IPS DF 6.9 (cell line): Measurements from ENCODE around the gene FER1L5.

Experiments used
- DNase-seq: peaks from one replicate; pipeline ENCODE4 v3.0.0-alpha.2; 2013; ENCODE audit warnings: low read depth, low spot score
- H3K27ac ChIP-seq: one replicate; pipeline ENCODE4 v1.5.1; 2013; ENCODE audit warnings: low read length, control low read depth
- H3K27me3 ChIP-seq: 2 replicates; pipeline ENCODE4 v1.6.1; 2013; ENCODE audit warnings: mild to moderate bottlenecking, low read length; ENCODE audit not compliant: control insufficient read depth, insufficient read depth
- H3K36me3 ChIP-seq: 2 replicates; pipeline ENCODE4 v1.6.1; 2013; ENCODE audit warnings: low read length; ENCODE audit not compliant: control insufficient read depth, insufficient read depth
- H3K4me1 ChIP-seq: 2 replicates; pipeline ENCODE4 v1.6.1; 2013; ENCODE audit warnings: low read length; ENCODE audit not compliant: control insufficient read depth, insufficient read depth
- H3K4me3 ChIP-seq: 2 replicates; pipeline ENCODE4 v1.5.1; 2013; ENCODE audit warnings: mild to moderate bottlenecking, low read length
- H3K9me3 ChIP-seq: 2 replicates; pipeline ENCODE4 v1.6.1; 2013; ENCODE audit warnings: low read length, inconsistent platforms; ENCODE audit not compliant: control insufficient read depth, insufficient read depth
- WGBS: extraction: QIAGEN DNeasy Blood & Tissue Kit; methylation state at CpG from one replicate; pipeline ENCODE4 v1.1.7; 2013; ENCODE audit warnings: mixed read lengths, missing lambda C conversion rate; ENCODE audit not compliant: insufficient read length, insufficient coverage; 5-methylcytosine and 5-hydroxymethylcytosine counted together

Gene FER1L5

DNA sequence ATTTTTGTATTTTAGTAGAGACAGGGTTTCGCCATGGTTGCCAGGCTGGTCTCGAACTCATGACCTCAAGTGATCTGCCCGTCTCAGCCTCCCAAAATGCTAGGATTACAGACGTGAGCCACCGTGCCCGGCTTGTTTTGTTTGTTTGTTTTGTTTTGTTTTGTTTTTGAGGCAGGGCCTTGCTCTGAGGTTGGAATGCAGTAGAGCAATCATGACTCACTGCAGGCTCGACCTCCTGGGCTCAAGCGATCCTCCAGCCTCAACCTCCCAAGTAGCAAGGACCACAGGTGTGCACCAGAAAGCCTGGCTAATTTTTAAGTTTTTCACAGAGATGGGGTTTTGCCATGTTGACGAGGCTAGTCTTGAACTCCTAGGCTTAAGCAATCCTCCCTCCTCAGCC lies 109.2 kb downstream of the FER1L5 start:
- no peak overlapping the region for H3K4me3 ChIP-seq
- no peak overlapping the region for H3K27ac ChIP-seq
- H3K9me3 ChIP-seq = no peaks in the 10 kb centered on the region
- H3K4me1 ChIP-seq = no peaks in the 10 kb centered on the region
- no CpG with 5 or more reads among the region's 9 CpGs for WGBS
- H3K36me3 ChIP-seq = no peaks in the 10 kb centered on the region
- H3K27me3 ChIP-seq = no peaks in the 10 kb centered on the region
- DNase-seq = no peak

DNA sequence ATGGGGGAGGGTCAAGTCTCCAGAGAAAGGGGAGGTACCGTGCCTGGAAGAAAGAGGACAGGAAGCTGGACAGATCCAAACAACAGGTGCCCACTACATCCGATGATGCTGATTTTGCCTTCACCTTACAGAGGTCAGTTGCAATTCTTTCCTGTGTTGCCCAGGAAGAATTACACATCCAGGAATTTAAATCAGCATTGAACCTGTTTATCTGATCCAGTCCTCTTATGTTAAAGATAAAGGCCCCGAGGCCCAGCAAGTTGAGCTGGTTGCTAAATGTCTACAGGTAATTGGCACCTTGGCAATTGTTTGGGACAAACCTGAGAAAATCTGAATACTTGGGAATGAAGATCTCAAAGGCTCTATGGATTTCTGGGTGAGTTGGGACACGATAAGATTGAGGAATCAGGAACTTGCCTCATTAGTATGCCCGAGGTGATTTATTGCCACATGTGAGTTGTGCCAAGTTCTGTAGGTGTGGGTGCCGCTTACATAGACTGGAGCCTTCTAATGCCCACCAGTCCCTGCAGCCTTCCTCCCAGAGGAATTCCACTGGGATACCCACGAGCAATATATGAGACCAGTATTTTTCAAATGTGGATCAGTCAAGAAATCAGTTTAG lies 111.2 kb downstream of the FER1L5 start:
- Histone ChIP-seq H3K4me3 (no peak overlapping the region), H3K36me3 (no peaks in the 10 kb centered on the region), H3K4me1 (no peaks in the 10 kb centered on the region), H3K27ac (no peak overlapping the region), H3K9me3 (no peaks in the 10 kb centered on the region), H3K27me3 (no peaks in the 10 kb centered on the region)
- WGBS = no CpG with 5 or more reads among the region's 7 CpGs
- no peak for DNase-seq

DNA sequence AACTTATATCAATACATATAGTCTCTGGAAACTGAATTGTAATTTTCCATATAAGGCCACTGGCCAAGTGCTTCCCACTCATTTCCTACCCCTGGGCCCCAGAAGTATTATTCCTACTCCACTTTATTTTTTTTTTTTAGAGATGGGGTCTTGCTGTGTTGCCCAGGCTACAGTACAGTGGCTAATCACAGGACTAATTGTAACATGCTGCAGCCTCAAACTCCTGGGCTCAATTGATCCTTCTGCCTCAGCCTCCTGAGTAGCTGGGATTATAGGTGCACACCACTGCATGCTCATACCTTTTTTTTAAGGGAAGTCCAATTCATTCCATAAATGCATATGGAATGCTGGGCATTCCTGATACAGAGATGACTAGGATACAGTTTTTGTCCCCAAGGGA lies 111.8 kb downstream of the FER1L5 start:
- no peak overlapping the region for H3K4me3 ChIP-seq
- H3K4me1 ChIP-seq = no peaks in the 10 kb centered on the region
- DNase-seq = no peak
- no peak overlapping the region for H3K27ac ChIP-seq
- H3K36me3 ChIP-seq = no peaks in the 10 kb centered on the region
- H3K27me3 ChIP-seq = no peaks in the 10 kb centered on the region
- no peaks in the 10 kb centered on the region for H3K9me3 ChIP-seq
